Measurements from ENCODE around the gene AATF. TPM values are rescaled to one million over a fixed set of nuclear protein-coding genes. Genes with fewer than 3 reads are reported as not detected.
A peak's percentile ranks its signal among the peaks of the same experiment; 100 is the strongest.

AATF gene
- total and polyA plus RNA-seq, 9 of the 15 experiments (the other 6 are each of a cell fraction or from before 2014, with no cell fraction given): 34.5 to 133 (median 90.1) TPM

GRCh38 chr17:36948717-36949460 is at the start of gene AATF (continued):
- TF ChIP-seq ZNF12 (CRISPR knock-in tag; IDR thresholded peaks at IDR 0.05) (no peak), HCFC1 (IDR thresholded peaks at IDR 0.05; ENCODE audit: low read depth, low read length) (peak; percentile 48), TEAD1 (CRISPR knock-in tag; IDR thresholded peaks at IDR 0.05) (peak in 1 of 2 experiments; percentile 83; a peak in 2 of 4 replicates), ESRRA (IDR thresholded peaks at IDR 0.05; ENCODE audit: borderline replicate concordance, low read depth) (peak; percentile 19; the same call in 1 of the 2 replicates), CBX1 (IDR thresholded peaks at IDR 0.05; ENCODE audit: low read depth) (peak; percentile 73), ELF2 (CRISPR knock-in tag; IDR thresholded peaks at IDR 0.05) (peak; percentile 97), FOXJ3 (CRISPR knock-in tag; IDR thresholded peaks at IDR 0.05) (no peak), ZZZ3 (IDR thresholded peaks at IDR 0.05) (no peak), ZNF197 (CRISPR knock-in tag; IDR thresholded peaks at IDR 0.05; ENCODE audit: low read depth) (no peak), YY1 (IDR thresholded peaks at IDR 0.05; ENCODE audit: borderline replicate concordance in 1 of 3, control insufficient read depth in 1 of 3, extremely low read depth in 1 of 3, insufficient read depth in 3 of 3, insufficient read length in 1 of 3, insufficient replicate concordance in 2 of 3, low read depth in 1 of 3, low read length in 2 of 3) (peak in 2 of 3 experiments; percentile 12 to 21), ZNF324 (CRISPR knock-in tag; IDR thresholded peaks at IDR 0.05) (no peak), U2AF1 (optimal IDR thresholded peaks at IDR 0.05; ENCODE audit: low read depth, low read length) (peak; percentile 85), CEBPB (tag; IDR thresholded peaks at IDR 0.05) (peak; percentile 67), FIP1L1 (IDR thresholded peaks at IDR 0.05; ENCODE audit: low read depth, low read length, poor library complexity, severe bottlenecking) (peak; percentile 59), IFI16 (CRISPR knock-in tag; IDR thresholded peaks at IDR 0.05) (no peak), IRF2 (CRISPR knock-in tag; IDR thresholded peaks at IDR 0.05) (no peak), E4F1 (CRISPR knock-in tag; IDR thresholded peaks at IDR 0.05; ENCODE audit: borderline replicate concordance) (no peak), ZNF134 (CRISPR knock-in tag; conservative IDR thresholded peaks at IDR 0.05) (no peak)
- TF ChIP-seq, protein P1, sequence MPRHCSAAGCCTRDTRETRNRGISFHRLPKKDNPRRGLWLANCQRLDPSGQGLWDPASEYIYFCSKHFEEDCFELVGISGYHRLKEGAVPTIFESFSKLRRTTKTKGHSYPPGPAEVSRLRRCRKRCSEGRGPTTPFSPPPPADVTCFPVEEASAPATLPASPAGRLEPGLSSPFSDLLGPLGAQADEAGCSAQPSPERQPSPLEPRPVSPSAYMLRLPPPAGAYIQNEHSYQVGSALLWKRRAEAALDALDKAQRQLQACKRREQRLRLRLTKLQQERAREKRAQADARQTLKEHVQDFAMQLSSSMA (CRISPR knock-in tag; IDR thresholded peaks at IDR 0.05): no peak
- TF ChIP-seq, protein P2, sequence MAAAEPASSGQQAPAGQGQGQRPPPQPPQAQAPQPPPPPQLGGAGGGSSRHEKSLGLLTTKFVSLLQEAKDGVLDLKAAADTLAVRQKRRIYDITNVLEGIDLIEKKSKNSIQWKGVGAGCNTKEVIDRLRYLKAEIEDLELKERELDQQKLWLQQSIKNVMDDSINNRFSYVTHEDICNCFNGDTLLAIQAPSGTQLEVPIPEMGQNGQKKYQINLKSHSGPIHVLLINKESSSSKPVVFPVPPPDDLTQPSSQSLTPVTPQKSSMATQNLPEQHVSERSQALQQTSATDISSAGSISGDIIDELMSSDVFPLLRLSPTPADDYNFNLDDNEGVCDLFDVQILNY (CRISPR knock-in tag; IDR thresholded peaks at IDR 0.05): peak; percentile 88; the same call in 1 of the 2 replicates
- TF ChIP-seq, protein P3, sequence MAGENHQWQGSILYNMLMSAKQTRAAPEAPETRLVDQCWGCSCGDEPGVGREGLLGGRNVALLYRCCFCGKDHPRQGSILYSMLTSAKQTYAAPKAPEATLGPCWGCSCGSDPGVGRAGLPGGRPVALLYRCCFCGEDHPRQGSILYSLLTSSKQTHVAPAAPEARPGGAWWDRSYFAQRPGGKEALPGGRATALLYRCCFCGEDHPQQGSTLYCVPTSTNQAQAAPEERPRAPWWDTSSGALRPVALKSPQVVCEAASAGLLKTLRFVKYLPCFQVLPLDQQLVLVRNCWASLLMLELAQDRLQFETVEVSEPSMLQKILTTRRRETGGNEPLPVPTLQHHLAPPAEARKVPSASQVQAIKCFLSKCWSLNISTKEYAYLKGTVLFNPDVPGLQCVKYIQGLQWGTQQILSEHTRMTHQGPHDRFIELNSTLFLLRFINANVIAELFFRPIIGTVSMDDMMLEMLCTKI (IDR thresholded peaks at IDR 0.05; ENCODE audit: partially characterized antibody): no peak
